GM12878 (cell line): ENCODE measurements around the gene ZNF445. TPM values are rescaled to one million over a fixed set of nuclear protein-coding genes. Genes with fewer than 3 reads are reported as not detected.

Source experiments
- ATAC-seq: fragments of 200-7000 bp; cut with Tn5 transposase; 3 replicates; pipeline ENCODE4 v1.9.1; 2020; ENCODE audit warnings: mild to moderate bottlenecking, moderate library complexity
- BruUV-seq: library from RNA; stranded (reverse); fragments of 400-500 nt; replicated peaks from 2 replicates; lab custom pipeline; 2021; lab: Mats Ljungman, UMichigan
- CTCF ChIA-PET: fragments of 300-600 bp; sonication (Branson Sonifier 250); formaldehyde crosslinking; extraction: SDS; loops from one replicate; lab custom pipeline; 2021; ENCODE audit warnings: inconsistent platforms; lab: Yijun Ruan, JAX
- POLR2A ChIA-PET: fragments of 350-600 bp; formaldehyde crosslinking; extraction: SDS; loops from one replicate; lab custom pipeline; 2021; ENCODE audit warnings: inconsistent platforms; lab: Charles Lee
- RAD21 ChIA-PET: fragments of 300-600 bp; sonication (Branson Sonifier 250); formaldehyde crosslinking; loops from one replicate; lab custom pipeline; 2023; ENCODE audit warnings: antibody characterized with exemption; ENCODE audit not compliant: unreplicated experiment; lab: Charles Lee
- SMC1A ChIA-PET: fragments of 300-600 bp; sonication (Branson Sonifier 250); formaldehyde crosslinking; loops from one replicate; lab custom pipeline; 2023; ENCODE audit not compliant: unreplicated experiment, uncharacterized antibody; lab: Charles Lee
- DNase-seq: peaks from one replicate; pipeline ENCODE4 v3.0.0-alpha.2; 2011; ENCODE audit warnings: low read depth, low spot score
- FAIRE-seq: peaks from 3 replicates; lab custom pipeline; 2011; peaks lifted over from hg19 to GRCh38; lab: Jason Lieb, UNC
- H2AFZ ChIP-seq: 2 replicates; pipeline ENCODE4 v1.6.0; 2011; ENCODE audit warnings: low read depth, low read length, control low read depth; ENCODE audit not compliant: control insufficient read depth
- H3K27ac ChIP-seq: 2 replicates; pipeline ENCODE4 v1.5.1; 2011; ENCODE audit warnings: control low read depth; ENCODE audit not compliant: control insufficient read depth, insufficient read depth
- H3K27me3 ChIP-seq, 2 experiments: replicated peaks in 1 of 2; 2 replicates each; pipeline versions ENCODE4 v1.6.0 to v1.6.1; 2011; ENCODE audit warnings: low read length in 1 of 2; ENCODE audit not compliant: control insufficient read depth in 2 of 2, insufficient read depth in 2 of 2
- H3K36me3 ChIP-seq, 2 experiments: 2 replicates each; pipeline ENCODE4 v1.5.1; 2011; ENCODE audit warnings: low read length in 1 of 2; ENCODE audit not compliant: control insufficient read depth in 2 of 2, insufficient read depth in 2 of 2
- H3K4me1 ChIP-seq: 2 replicates; pipeline ENCODE4 v1.6.1; 2011; ENCODE audit warnings: mild to moderate bottlenecking, low read length, moderate library complexity, mixed read lengths; ENCODE audit not compliant: control insufficient read depth, insufficient read depth
- H3K4me2 ChIP-seq: 2 replicates; pipeline ENCODE4 v1.6.0; 2011; ENCODE audit warnings: control low read depth; ENCODE audit not compliant: control insufficient read depth, insufficient read depth
- H3K4me3 ChIP-seq: fragments of 200-600 bp; sonication (generic); 2 replicates; pipeline ENCODE4 v1.5.1; 2016
- H3K79me2 ChIP-seq: 2 replicates; pipeline ENCODE4 v1.6.0; 2011; ENCODE audit warnings: low read length; ENCODE audit not compliant: control insufficient read depth, insufficient read depth
- H3K9ac ChIP-seq: 2 replicates; pipeline ENCODE4 v1.8.0; 2011; ENCODE audit warnings: low read length, control low read depth, mixed read lengths; ENCODE audit not compliant: control insufficient read depth, insufficient read depth
- H3K9me3 ChIP-seq: replicated peaks from 3 replicates; pipeline ENCODE4 v1.5.1; 2011; ENCODE audit warnings: mild to moderate bottlenecking, low read length; ENCODE audit not compliant: control insufficient read depth, insufficient read depth
- H4K20me1 ChIP-seq: 2 replicates; pipeline ENCODE4 v1.6.0; 2011; ENCODE audit not compliant: control insufficient read depth, insufficient read depth
- BRCA1 ChIP-seq: IDR thresholded peaks from 2 replicates; pipeline ENCODE4 v1.6.1; 2011; ENCODE audit warnings: low read depth, low read length, improper control_type of control experiment
- DPF2 ChIP-seq: fragments of 450-650 bp; IDR thresholded peaks from 2 replicates; pipeline ENCODE4 v1.6.1; 2017; ENCODE audit warnings: mild to moderate bottlenecking
- EP300 ChIP-seq, 2 experiments: fragments of 150-350 bp in 1 of 2; IDR thresholded peaks; 2 replicates each; pipeline ENCODE4 v1.6.1; 2011 to 2012; ENCODE audit warnings: low read depth in 2 of 2, low read length in 2 of 2, borderline replicate concordance in 1 of 2, improper control_type of control experiment in 1 of 2, inconsistent platforms in 1 of 2; ENCODE audit not compliant: control insufficient read depth in 1 of 2
- FOS ChIP-seq: IDR thresholded peaks from 3 replicates; pipeline ENCODE4 v1.6.1; 2011; ENCODE audit warnings: borderline replicate concordance; ENCODE audit not compliant: insufficient read length; ENCODE audit errors: extremely low read depth
- IKZF1 ChIP-seq: fragments of 450-650 bp; conservative IDR thresholded peaks from 2 replicates; pipeline ENCODE4 v1.6.1; 2017; ENCODE audit warnings: antibody characterized with exemption, mild to moderate bottlenecking
- MTA3 ChIP-seq: IDR thresholded peaks from 2 replicates; pipeline ENCODE4 v1.6.1; 2012; ENCODE audit warnings: low read length, inconsistent platforms, borderline replicate concordance
- NR2F1 ChIP-seq: fragments of 450-650 bp; conservative IDR thresholded peaks from 2 replicates; pipeline ENCODE4 v1.6.1; 2017; ENCODE audit warnings: mild to moderate bottlenecking
- RAD21 ChIP-seq: IDR thresholded peaks from 2 replicates; pipeline ENCODE4 v1.6.1; 2011; ENCODE audit warnings: mild to moderate bottlenecking, low read depth, low read length, moderate library complexity; ENCODE audit not compliant: insufficient read depth
- RUNX3 ChIP-seq: IDR thresholded peaks from 2 replicates; pipeline ENCODE4 v1.6.1; 2012; ENCODE audit warnings: low read length, inconsistent platforms
- SMARCA5 ChIP-seq: fragments of 450-650 bp; IDR thresholded peaks from 2 replicates; pipeline ENCODE4 v1.6.1; 2017; ENCODE audit warnings: mild to moderate bottlenecking
- SMC3 ChIP-seq: IDR thresholded peaks from 2 replicates; pipeline ENCODE4 v1.6.1; 2011; ENCODE audit warnings: low read length, improper control_type of control experiment, borderline replicate concordance
- TCF12 ChIP-seq: IDR thresholded peaks from 2 replicates; pipeline ENCODE4 v1.6.1; 2011; ENCODE audit warnings: low read depth, mild to moderate bottlenecking, low read length
- TCF3 ChIP-seq: IDR thresholded peaks from 2 replicates; pipeline ENCODE4 v1.6.1; 2012; ENCODE audit warnings: low read depth, mild to moderate bottlenecking, low read length, borderline replicate concordance; ENCODE audit not compliant: insufficient read depth
- YY1 ChIP-seq: IDR thresholded peaks from 2 replicates; pipeline ENCODE4 v1.6.1; 2011; ENCODE audit warnings: low read depth, mild to moderate bottlenecking, low read length
- WGBS: methylation state at CpG from one replicate; pipeline ENCODE4 v1.1.6; 2016; ENCODE audit warnings: low lambda C conversion rate; ENCODE audit not compliant: insufficient replicate concordance, insufficient coverage; ENCODE audit errors: missing lambda C conversion rate; 5-methylcytosine and 5-hydroxymethylcytosine counted together
- in situ Hi-C: fragments of 300-500 bp; cut with MboI; formaldehyde crosslinking; loops from 9 replicates; pipeline ENCODE4 v1.14.3; 2018; ENCODE audit warnings: mixed read lengths
- intact Hi-C: fragments of 100-400 bp; cut with micrococcal nuclease; formaldehyde crosslinking; loops from one replicate; pipeline ENCODE4 v1.14.2; 2022; ENCODE audit not compliant: unreplicated experiment
- polyA plus RNA-seq, 11 experiments: library from polyadenylated mRNA; depleted of rRNA in 4 of 11; unstranded in 6 of 11; stranded (reverse) in 5 of 11; fragments of >200 nt; fragmentation: Nextera tagmentation in 4 of 11; fragmentation: Illumina TruSeq in 1 of 11; extraction: Ambion mirVana in 4 of 11; extraction: Trizol in 1 of 11; gene quantifications; 1 replicate in 1 of 11; 2 replicates in 10 of 11; pipeline versions ENCODE4 v1.2.1 to v1.2.3, GENCODE V29; 2011 to 2016; ENCODE audit warnings: inconsistent platforms in 2 of 11, missing spikeins in 2 of 11, low read depth in 1 of 11
- total RNA-seq, 4 experiments: library from RNA; depleted of rRNA in 3 of 4; stranded (reverse); fragments of >200 nt in 3 of 4; fragmentation: Illumina TruSeq in 1 of 4; extraction: Trizol in 1 of 4; gene quantifications; 2 replicates each; pipeline versions ENCODE4 v1.2.1 to v1.2.3, GENCODE V29; 2013 to 2021
- TF ChIP-seq, protein P1 (sequence below): fragments of 450-650 bp; IDR thresholded peaks from 2 replicates; pipeline ENCODE4 v1.6.1; 2016; ENCODE audit warnings: mild to moderate bottlenecking
- TF ChIP-seq, protein P2 (sequence below): IDR thresholded peaks from 2 replicates; pipeline ENCODE4 v1.6.1; 2011; ENCODE audit warnings: borderline replicate concordance, low read depth, mild to moderate bottlenecking, moderate library complexity, mixed read lengths, low read length; ENCODE audit not compliant: insufficient read depth; ENCODE audit errors: extremely low read length
- TF ChIP-seq, protein P3 (sequence below): fragments of 450-650 bp; IDR thresholded peaks from 2 replicates; pipeline ENCODE4 v1.6.1; 2017; ENCODE audit warnings: mild to moderate bottlenecking

ZNF445 gene
- total and polyA plus RNA-seq, 10 of the 15 experiments (the other 5 are each of a cell fraction or from before 2014, with no cell fraction given): 0.80 to 14.4 (median 5.6) TPM

DNA sequence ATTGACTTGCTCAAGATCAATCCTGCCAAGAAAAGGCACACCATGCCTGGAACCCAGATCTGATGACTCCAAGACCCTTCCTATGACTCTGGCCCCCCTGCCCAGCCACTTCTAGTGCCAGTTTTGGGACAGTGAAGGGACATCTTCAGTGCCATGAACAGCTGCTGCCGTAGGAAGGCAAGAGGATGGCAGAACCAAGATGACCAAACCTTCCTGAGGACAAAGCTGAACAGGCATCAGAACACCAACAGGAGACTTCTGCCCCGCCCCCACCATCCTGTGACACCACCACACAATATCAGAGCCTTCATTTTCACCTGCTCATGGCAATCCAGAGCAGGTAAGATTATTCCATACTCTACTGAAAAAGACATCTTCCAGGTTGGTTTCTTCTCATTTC lies 33.0 kb downstream of the ZNF445 start (continued):
- TF ChIP-seq NR2F1: no peak
- TF ChIP-seq MTA3: no peak
- TF ChIP-seq, protein P1, sequence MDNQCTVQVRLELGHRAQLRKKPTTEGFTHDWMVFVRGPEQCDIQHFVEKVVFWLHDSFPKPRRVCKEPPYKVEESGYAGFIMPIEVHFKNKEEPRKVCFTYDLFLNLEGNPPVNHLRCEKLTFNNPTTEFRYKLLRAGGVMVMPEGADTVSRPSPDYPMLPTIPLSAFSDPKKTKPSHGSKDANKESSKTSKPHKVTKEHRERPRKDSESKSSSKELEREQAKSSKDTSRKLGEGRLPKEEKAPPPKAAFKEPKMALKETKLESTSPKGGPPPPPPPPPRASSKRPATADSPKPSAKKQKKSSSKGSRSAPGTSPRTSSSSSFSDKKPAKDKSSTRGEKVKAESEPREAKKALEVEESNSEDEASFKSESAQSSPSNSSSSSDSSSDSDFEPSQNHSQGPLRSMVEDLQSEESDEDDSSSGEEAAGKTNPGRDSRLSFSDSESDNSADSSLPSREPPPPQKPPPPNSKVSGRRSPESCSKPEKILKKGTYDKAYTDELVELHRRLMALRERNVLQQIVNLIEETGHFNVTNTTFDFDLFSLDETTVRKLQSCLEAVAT: no peak
- TF ChIP-seq, protein P2, sequence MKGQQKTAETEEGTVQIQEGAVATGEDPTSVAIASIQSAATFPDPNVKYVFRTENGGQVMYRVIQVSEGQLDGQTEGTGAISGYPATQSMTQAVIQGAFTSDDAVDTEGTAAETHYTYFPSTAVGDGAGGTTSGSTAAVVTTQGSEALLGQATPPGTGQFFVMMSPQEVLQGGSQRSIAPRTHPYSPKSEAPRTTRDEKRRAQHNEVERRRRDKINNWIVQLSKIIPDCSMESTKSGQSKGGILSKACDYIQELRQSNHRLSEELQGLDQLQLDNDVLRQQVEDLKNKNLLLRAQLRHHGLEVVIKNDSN: no peak
- TF ChIP-seq FOS: no peak
- no peak for TF ChIP-seq YY1
- TF ChIP-seq SMARCA5: no peak

DNA sequence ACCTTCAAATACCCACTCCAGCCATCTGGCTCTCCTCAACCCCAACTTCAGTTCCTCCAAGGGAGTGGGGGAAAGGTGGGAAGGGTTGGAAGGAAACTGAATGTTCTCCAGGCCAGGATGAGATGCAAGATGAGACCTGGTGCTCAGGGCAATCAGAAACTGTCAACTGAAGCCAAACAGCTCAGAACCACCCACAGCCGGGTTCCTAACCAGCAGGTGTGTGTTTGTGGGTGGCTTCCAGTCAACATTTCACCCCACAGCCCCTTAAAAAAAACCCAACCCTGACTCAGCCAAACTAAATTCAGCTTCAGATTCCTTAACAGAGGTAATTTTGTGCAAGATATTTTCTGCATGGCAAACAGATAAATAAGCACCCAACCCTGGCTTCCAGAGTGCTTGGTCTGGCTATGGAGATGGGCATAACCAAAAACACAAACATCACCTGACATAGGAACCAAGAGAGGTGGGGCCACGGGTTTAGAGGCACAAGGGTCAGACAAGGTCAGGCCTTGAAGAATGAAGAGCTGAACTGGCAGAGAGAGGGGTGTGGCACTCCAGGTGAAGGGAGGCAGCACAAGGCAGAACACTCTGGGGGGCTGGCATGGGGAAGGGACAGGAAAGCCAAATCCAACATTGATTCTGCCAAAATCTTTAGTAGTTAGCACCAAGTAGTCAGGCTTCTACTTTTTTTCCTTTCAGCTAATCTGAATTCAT lies 34.7 kb downstream of the ZNF445 start:
- Histone ChIP-seq H3K27me3 (no peaks in the 10 kb centered on the region), H2AFZ (no peak overlapping the region), H3K4me1 (peaks cover 25% of the 10 kb centered on the region), H3K27ac (no peak overlapping the region), H3K9me3 (no peaks in the 10 kb centered on the region; the same call in 2 of the 3 replicates), H3K9ac (no peak overlapping the region), H3K4me3 (no peak overlapping the region), H3K36me3 (peaks cover 10 to 13% of the 10 kb centered on the region in 2 experiments), H3K4me2 (no peak overlapping the region), H4K20me1 (no peaks in the 10 kb centered on the region), H3K79me2 (no peaks in the 10 kb centered on the region)
- SMC1A ChIA-PET: no interaction called here
- intact Hi-C loops: no loop called here
- CTCF ChIA-PET: no interaction called here
- POLR2A ChIA-PET: interaction anchor here (0.6 to 1.0 kb wide), 2 partner anchors 33 to 455 kb away, joined by 3 to 4 read pairs; no protein-coding TSS in a partner anchor
- BruUV-seq: no TSS peak
- ATAC-seq: no peak
- WGBS: 14% methylated on average over 2 of the region's 2 CpGs
- in situ Hi-C loops: no loop called here
- TF ChIP-seq TCF12 (0 out of 2 replicates have a peak, but pooled peaks have one; percentile 19), TCF3 (no peak), RUNX3 (peak; percentile 56), RAD21 (no peak), DPF2 (no peak), IKZF1 (0 out of 2 replicates have a peak, but pooled peaks have one; percentile 8), BRCA1 (no peak), SMC3 (no peak), EP300 (IDR thresholded peaks at IDR 0.05; ENCODE audit: borderline replicate concordance in 1 of 2, control insufficient read depth in 1 of 2, low read depth in 2 of 2, low read length in 2 of 2) (no peak)
- TF ChIP-seq, protein P3, sequence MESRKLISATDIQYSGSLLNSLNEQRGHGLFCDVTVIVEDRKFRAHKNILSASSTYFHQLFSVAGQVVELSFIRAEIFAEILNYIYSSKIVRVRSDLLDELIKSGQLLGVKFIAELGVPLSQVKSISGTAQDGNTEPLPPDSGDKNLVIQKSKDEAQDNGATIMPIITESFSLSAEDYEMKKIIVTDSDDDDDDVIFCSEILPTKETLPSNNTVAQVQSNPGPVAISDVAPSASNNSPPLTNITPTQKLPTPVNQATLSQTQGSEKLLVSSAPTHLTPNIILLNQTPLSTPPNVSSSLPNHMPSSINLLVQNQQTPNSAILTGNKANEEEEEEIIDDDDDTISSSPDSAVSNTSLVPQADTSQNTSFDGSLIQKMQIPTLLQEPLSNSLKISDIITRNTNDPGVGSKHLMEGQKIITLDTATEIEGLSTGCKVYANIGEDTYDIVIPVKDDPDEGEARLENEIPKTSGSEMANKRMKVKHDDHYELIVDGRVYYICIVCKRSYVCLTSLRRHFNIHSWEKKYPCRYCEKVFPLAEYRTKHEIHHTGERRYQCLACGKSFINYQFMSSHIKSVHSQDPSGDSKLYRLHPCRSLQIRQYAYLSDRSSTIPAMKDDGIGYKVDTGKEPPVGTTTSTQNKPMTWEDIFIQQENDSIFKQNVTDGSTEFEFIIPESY: no peak
- RAD21 ChIA-PET: no interaction called here
- DNase-seq: no peak
- no peak for FAIRE-seq
